Neural cell (in vitro differentiated cells): ENCODE data around the gene TSSK1B.

ENCODE experiments used
- EZH2 ChIP-seq: fragments of 200-600, 300-800 bp; shearing (Covaris generic), sonication (generic); IDR thresholded peaks from 2 replicates; pipeline ENCODE4 v1.6.1; 2014; ENCODE audit warnings: antibody characterized with exemption, low read length, borderline replicate concordance, mild to moderate bottlenecking; ENCODE audit not compliant: insufficient read depth, poor library complexity, severe bottlenecking
- POLR2AphosphoS5 ChIP-seq: IDR thresholded peaks from 2 replicates; pipeline ENCODE4 v1.6.1; 2012
- SMC3 ChIP-seq: fragments of 450-650 bp; conservative IDR thresholded peaks from 2 replicates; pipeline ENCODE4 v1.6.1; 2014; ENCODE audit warnings: antibody characterized with exemption, mild to moderate bottlenecking, moderate library complexity; ENCODE audit not compliant: poor library complexity
- TF ChIP-seq, protein P1 (sequence below): fragments of 450-650 bp; IDR thresholded peaks from 2 replicates; pipeline ENCODE4 v1.5.1; 2014; ENCODE audit warnings: antibody characterized with exemption, mild to moderate bottlenecking, moderate library complexity; ENCODE audit not compliant: poor library complexity, severe bottlenecking

DNA sequence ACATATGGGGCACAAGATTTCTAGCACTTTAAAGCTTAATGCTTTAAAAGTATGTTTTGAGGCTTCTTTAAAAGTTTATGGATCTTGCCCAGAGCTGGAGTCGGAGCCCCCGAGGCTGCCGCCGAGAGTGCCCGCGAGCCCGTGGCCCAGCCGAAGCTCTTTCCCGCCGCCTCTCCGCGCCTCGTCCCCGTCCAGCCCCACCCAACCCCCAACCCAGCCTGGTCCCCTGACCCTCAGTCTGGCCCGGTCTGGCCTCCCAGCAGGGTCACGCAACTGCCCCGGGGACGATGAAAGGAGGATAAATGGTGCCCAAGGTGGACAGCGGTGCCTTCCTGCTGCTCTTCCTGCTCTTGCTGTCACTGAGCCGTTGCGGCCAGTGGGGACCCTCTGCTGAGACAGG lies 1.7 kb downstream of the TSSK1B start:
- TF ChIP-seq, protein P1, sequence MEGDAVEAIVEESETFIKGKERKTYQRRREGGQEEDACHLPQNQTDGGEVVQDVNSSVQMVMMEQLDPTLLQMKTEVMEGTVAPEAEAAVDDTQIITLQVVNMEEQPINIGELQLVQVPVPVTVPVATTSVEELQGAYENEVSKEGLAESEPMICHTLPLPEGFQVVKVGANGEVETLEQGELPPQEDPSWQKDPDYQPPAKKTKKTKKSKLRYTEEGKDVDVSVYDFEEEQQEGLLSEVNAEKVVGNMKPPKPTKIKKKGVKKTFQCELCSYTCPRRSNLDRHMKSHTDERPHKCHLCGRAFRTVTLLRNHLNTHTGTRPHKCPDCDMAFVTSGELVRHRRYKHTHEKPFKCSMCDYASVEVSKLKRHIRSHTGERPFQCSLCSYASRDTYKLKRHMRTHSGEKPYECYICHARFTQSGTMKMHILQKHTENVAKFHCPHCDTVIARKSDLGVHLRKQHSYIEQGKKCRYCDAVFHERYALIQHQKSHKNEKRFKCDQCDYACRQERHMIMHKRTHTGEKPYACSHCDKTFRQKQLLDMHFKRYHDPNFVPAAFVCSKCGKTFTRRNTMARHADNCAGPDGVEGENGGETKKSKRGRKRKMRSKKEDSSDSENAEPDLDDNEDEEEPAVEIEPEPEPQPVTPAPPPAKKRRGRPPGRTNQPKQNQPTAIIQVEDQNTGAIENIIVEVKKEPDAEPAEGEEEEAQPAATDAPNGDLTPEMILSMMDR: no peak
- TF ChIP-seq SMC3 (no peak), POLR2AphosphoS5 (no peak), EZH2 (no peak)
